Gastroesophageal sphincter (tissue), 3 donors: ENCODE measurements around the gene SECTM1.

Experiments used
- CTCF ChIP-seq, 4 experiments: fragments of 200-600 bp in 2 of 4; fragments of 450-650 bp in 2 of 4; sonication (generic) in 1 of 4; IDR thresholded peaks; one replicate each; pipeline ENCODE4 v1.5.1; 2017 to 2019; ENCODE audit warnings: antibody characterized with exemption in 4 of 4, mild to moderate bottlenecking in 2 of 4, moderate library complexity in 2 of 4
- EP300 ChIP-seq: sonication (generic); formaldehyde crosslinking; IDR thresholded peaks from one replicate; pipeline ENCODE4 v1.6.1; 2017; ENCODE audit warnings: antibody characterized with exemption, mild to moderate bottlenecking
- POLR2A ChIP-seq, 2 donors: fragments of 450-650 bp; IDR thresholded peaks; one replicate each; pipeline ENCODE4 v1.6.1; 2017; ENCODE audit warnings: antibody characterized with exemption in 2 of 2, mild to moderate bottlenecking in 2 of 2, moderate library complexity in 1 of 2
- POLR2AphosphoS5 ChIP-seq: sonication (generic); formaldehyde crosslinking; IDR thresholded peaks from one replicate; pipeline ENCODE4 v1.6.1; 2017; ENCODE audit warnings: antibody characterized with exemption

GRCh38 chr17:82367724-82368524 lies 34.4 kb upstream of the SECTM1 start:
- TF ChIP-seq CTCF (IDR thresholded peaks at IDR 0.05) (no peak), POLR2AphosphoS5 (no peak), POLR2A (IDR thresholded peaks at IDR 0.05) (no peak), EP300 (no peak)
